ENCODE results near the gene GSK3B.

DNA sequence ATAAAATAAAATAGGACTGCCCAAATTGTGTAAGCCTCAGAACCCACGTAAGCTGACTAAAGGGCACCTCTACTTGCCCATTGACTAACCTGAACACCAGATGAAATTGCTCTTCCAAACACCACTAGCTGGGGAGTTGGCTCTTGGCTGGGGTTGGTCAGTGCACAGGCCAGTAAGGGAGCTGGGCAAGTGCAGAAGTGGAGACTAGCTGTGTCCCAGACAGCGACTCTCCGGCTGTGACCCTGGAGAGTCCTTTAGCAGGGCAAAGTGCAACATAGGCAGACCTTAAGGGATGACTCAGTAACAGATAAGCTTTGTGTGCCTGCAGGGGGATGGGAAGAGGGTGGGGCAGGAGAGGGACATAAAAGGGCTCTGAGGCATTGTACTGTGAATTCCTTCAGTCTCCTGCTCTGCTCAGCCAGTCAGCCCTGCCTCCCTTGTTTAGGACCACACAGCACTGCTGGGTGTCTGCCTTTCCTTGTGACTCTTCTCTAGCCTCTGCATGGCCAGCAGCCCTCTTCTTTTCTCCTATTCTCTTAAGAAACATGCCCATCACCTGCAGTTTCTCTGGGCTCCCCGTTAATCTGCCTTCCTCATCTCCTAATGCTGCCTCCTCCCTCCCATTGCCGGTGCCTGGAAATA, 299.2 kb downstream of the GSK3B start:
- TF ChIP-seq STAT1 (IDR thresholded peaks at IDR 0.05; ENCODE audit: unreplicated experiment) = no peak
- TF ChIP-seq, protein P1, sequence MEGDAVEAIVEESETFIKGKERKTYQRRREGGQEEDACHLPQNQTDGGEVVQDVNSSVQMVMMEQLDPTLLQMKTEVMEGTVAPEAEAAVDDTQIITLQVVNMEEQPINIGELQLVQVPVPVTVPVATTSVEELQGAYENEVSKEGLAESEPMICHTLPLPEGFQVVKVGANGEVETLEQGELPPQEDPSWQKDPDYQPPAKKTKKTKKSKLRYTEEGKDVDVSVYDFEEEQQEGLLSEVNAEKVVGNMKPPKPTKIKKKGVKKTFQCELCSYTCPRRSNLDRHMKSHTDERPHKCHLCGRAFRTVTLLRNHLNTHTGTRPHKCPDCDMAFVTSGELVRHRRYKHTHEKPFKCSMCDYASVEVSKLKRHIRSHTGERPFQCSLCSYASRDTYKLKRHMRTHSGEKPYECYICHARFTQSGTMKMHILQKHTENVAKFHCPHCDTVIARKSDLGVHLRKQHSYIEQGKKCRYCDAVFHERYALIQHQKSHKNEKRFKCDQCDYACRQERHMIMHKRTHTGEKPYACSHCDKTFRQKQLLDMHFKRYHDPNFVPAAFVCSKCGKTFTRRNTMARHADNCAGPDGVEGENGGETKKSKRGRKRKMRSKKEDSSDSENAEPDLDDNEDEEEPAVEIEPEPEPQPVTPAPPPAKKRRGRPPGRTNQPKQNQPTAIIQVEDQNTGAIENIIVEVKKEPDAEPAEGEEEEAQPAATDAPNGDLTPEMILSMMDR (conservative IDR thresholded peaks at IDR 0.05; ENCODE audit: low read depth in 2 of 2) = no peak
- TF ChIP-seq POLR2AphosphoS5 (IDR thresholded peaks at IDR 0.05; ENCODE audit: low read depth) = no peak
- TF ChIP-seq EZH2 (IDR thresholded peaks at IDR 0.05; ENCODE audit: low read depth, unreplicated experiment) = no peak
- TF ChIP-seq, protein P2, sequence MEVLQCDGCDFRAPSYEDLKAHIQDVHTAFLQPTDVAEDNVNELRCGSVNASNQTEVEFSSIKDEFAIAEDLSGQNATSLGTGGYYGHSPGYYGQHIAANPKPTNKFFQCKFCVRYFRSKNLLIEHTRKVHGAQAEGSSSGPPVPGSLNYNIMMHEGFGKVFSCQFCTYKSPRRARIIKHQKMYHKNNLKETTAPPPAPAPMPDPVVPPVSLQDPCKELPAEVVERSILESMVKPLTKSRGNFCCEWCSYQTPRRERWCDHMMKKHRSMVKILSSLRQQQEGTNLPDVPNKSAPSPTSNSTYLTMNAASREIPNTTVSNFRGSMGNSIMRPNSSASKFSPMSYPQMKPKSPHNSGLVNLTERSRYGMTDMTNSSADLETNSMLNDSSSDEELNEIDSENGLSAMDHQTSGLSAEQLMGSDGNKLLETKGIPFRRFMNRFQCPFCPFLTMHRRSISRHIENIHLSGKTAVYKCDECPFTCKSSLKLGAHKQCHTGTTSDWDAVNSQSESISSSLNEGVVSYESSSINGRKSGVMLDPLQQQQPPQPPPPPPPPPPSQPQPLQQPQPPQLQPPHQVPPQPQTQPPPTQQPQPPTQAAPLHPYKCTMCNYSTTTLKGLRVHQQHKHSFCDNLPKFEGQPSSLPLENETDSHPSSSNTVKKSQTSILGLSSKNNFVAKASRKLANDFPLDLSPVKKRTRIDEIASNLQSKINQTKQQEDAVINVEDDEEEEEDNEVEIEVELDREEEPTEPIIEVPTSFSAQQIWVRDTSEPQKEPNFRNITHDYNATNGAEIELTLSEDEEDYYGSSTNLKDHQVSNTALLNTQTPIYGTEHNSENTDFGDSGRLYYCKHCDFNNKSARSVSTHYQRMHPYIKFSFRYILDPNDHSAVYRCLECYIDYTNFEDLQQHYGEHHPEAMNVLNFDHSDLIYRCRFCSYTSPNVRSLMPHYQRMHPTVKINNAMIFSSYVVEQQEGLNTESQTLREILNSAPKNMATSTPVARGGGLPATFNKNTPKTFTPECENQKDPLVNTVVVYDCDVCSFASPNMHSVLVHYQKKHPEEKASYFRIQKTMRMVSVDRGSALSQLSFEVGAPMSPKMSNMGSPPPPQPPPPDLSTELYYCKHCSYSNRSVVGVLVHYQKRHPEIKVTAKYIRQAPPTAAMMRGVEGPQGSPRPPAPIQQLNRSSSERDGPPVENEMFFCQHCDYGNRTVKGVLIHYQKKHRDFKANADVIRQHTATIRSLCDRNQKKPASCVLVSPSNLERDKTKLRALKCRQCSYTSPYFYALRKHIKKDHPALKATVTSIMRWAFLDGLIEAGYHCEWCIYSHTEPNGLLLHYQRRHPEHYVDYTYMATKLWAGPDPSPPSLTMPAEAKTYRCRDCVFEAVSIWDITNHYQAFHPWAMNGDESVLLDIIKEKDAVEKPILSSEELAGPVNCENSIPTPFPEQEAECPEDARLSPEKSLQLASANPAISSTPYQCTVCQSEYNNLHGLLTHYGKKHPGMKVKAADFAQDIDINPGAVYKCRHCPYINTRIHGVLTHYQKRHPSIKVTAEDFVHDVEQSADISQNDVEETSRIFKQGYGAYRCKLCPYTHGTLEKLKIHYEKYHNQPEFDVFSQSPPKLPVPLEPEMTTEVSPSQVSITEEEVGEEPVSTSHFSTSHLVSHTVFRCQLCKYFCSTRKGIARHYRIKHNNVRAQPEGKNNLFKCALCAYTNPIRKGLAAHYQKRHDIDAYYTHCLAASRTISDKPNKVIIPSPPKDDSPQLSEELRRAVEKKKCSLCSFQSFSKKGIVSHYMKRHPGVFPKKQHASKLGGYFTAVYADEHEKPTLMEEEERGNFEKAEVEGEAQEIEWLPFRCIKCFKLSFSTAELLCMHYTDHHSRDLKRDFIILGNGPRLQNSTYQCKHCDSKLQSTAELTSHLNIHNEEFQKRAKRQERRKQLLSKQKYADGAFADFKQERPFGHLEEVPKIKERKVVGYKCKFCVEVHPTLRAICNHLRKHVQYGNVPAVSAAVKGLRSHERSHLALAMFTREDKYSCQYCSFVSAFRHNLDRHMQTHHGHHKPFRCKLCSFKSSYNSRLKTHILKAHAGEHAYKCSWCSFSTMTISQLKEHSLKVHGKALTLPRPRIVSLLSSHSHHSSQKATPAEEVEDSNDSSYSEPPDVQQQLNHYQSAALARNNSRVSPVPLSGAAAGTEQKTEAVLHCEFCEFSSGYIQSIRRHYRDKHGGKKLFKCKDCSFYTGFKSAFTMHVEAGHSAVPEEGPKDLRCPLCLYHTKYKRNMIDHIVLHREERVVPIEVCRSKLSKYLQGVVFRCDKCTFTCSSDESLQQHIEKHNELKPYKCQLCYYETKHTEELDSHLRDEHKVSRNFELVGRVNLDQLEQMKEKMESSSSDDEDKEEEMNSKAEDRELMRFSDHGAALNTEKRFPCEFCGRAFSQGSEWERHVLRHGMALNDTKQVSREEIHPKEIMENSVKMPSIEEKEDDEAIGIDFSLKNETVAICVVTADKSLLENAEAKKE (CRISPR knock-in tag; IDR thresholded peaks at IDR 0.05) = peak; percentile 43; the same call in 1 of the 2 replicates
- TF ChIP-seq EZH2phosphoT487 (IDR thresholded peaks at IDR 0.05; ENCODE audit: unreplicated experiment) = no peak
- TF ChIP-seq JUNB (IDR thresholded peaks at IDR 0.05; ENCODE audit: unreplicated experiment) = no peak
- TF ChIP-seq, protein P3, sequence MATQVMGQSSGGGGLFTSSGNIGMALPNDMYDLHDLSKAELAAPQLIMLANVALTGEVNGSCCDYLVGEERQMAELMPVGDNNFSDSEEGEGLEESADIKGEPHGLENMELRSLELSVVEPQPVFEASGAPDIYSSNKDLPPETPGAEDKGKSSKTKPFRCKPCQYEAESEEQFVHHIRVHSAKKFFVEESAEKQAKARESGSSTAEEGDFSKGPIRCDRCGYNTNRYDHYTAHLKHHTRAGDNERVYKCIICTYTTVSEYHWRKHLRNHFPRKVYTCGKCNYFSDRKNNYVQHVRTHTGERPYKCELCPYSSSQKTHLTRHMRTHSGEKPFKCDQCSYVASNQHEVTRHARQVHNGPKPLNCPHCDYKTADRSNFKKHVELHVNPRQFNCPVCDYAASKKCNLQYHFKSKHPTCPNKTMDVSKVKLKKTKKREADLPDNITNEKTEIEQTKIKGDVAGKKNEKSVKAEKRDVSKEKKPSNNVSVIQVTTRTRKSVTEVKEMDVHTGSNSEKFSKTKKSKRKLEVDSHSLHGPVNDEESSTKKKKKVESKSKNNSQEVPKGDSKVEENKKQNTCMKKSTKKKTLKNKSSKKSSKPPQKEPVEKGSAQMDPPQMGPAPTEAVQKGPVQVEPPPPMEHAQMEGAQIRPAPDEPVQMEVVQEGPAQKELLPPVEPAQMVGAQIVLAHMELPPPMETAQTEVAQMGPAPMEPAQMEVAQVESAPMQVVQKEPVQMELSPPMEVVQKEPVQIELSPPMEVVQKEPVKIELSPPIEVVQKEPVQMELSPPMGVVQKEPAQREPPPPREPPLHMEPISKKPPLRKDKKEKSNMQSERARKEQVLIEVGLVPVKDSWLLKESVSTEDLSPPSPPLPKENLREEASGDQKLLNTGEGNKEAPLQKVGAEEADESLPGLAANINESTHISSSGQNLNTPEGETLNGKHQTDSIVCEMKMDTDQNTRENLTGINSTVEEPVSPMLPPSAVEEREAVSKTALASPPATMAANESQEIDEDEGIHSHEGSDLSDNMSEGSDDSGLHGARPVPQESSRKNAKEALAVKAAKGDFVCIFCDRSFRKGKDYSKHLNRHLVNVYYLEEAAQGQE (IDR thresholded peaks at IDR 0.05; ENCODE audit: unreplicated experiment) = no peak
- TF ChIP-seq, protein P4, sequence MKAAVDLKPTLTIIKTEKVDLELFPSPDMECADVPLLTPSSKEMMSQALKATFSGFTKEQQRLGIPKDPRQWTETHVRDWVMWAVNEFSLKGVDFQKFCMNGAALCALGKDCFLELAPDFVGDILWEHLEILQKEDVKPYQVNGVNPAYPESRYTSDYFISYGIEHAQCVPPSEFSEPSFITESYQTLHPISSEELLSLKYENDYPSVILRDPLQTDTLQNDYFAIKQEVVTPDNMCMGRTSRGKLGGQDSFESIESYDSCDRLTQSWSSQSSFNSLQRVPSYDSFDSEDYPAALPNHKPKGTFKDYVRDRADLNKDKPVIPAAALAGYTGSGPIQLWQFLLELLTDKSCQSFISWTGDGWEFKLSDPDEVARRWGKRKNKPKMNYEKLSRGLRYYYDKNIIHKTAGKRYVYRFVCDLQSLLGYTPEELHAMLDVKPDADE (IDR thresholded peaks at IDR 0.05) = no peak
- no peak for TF ChIP-seq CREB1 (CRISPR knock-in tag; IDR thresholded peaks at IDR 0.05; ENCODE audit: low read depth)

All from GM23338 (cell line).